Fibroblast of pulmonary artery (primary cell): ENCODE data around the gene RAB3A.
A peak's percentile ranks its signal among the peaks of the same experiment; 100 is the strongest.

Experiments
- DNase-seq: peaks from one replicate; pipeline ENCODE4 v3.0.0-alpha.2; 2010; ENCODE audit warnings: low read depth
- H3K4me3 ChIP-seq: replicated peaks from 2 replicates; pipeline ENCODE4 v1.5.1; 2011; ENCODE audit warnings: low read depth, mild to moderate bottlenecking, control low read depth, low read length, moderate library complexity
- TF ChIP-seq, protein P1 (sequence below): IDR thresholded peaks from 2 replicates; pipeline ENCODE4 v1.5.1; 2011; ENCODE audit warnings: mild to moderate bottlenecking, control low read depth, low read length, inconsistent platforms; ENCODE audit errors: missing control alignments

RAB3A gene

DNA sequence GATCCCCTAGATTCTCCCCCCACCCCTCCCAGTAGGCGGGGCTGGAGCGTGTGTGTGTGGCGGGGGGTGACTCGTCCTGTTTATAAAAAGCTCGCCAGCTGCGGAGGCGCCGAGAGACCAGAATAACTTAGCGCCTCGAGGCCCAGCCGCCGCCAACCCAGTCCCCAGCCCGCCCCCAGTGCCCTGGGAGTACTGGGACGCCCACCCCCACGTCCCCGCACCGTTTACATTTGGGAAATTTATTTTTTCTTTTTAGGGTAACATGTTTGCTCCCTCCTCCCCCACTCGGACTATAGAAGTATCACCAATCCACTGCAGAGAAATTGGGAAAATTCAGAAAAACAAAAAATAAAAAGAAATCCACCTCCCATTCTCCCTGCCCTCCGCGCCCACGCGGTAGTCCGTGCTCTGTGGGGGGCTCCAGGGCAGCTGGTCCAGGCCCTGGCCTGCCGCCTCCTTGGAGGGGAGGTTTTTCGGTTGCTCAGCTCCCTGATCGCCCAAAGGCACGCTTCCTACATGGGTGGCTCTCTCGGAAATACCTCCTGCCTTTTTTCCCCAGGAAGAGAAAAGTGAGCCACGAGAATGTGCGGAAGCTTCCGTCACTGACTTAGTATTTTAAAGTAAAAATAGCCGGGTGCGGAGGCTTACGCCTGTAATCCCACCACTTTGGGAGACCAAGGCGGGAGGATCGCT is 1.5 kb upstream of the RAB3A start:
- TF ChIP-seq, protein P1, sequence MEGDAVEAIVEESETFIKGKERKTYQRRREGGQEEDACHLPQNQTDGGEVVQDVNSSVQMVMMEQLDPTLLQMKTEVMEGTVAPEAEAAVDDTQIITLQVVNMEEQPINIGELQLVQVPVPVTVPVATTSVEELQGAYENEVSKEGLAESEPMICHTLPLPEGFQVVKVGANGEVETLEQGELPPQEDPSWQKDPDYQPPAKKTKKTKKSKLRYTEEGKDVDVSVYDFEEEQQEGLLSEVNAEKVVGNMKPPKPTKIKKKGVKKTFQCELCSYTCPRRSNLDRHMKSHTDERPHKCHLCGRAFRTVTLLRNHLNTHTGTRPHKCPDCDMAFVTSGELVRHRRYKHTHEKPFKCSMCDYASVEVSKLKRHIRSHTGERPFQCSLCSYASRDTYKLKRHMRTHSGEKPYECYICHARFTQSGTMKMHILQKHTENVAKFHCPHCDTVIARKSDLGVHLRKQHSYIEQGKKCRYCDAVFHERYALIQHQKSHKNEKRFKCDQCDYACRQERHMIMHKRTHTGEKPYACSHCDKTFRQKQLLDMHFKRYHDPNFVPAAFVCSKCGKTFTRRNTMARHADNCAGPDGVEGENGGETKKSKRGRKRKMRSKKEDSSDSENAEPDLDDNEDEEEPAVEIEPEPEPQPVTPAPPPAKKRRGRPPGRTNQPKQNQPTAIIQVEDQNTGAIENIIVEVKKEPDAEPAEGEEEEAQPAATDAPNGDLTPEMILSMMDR = no peak
- peak overlapping the region; percentile 83 for H3K4me3 ChIP-seq
- peak; percentile 72 for DNase-seq

DNA sequence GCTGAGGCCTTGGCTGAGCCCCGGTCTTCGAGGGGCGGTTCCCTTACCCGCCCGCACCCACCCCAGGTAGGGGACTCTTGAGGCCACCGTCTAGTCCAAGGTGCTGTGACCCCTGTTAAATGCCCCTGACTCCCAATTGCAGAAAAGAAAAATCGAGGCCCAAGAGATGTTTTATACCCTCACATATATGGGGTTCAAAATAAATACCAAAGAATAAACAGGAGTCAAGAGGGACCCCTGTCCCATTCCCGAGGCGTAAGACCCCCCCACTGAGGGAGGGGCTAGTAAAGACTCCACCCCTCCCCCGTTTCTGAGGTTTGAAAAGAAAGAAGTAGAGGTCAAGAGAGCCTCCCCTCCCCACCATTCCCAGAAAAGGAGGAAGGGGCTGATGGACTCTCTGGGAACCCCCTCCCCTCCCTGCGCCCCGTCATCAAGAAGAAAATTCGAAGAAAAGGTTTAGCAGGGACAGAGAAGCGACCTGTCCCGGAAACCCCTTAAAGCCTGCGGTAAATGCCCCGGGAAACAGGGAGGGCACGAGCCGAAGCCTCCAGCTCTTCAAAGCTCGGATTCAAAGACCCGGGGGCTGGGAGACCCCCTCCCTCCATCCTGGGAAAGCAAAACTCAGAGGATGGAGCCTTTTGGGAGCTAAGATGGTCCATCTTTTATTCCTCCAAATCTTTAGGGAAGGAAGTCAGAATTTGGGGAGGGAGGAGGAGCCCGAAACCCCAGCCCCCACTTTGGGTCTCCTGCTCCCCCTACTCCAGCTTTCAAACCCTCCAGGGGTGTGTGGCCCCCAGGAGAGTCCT is 755 bp upstream of the RAB3A start:
- TF ChIP-seq, protein P1 = no peak
- no peak for DNase-seq
- peak overlapping the region; percentile 83 for H3K4me3 ChIP-seq

DNA sequence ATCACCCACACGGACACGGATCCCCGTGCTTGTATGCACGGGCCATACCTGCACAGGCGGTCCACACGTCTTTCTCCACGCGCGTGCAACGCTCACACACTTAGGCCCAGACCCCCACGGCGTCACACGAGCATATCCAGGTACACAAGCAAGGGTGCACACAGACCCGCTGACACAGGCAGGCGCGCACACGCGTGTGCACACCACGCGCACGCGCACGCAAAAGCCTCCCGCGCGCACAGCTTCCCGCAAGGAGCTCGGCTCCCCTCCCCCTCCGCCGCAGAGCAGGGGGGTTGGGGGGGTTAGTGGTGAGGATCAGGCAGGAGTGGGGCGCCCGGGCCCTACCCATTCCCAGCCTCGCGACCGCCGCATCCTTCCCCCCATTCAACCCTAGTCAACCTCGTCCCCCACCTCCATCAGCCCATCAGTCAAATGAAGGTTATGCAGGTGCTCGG is 407 bp downstream of the RAB3A start:
- DNase-seq = no peak
- TF ChIP-seq, protein P1 = no peak

DNA sequence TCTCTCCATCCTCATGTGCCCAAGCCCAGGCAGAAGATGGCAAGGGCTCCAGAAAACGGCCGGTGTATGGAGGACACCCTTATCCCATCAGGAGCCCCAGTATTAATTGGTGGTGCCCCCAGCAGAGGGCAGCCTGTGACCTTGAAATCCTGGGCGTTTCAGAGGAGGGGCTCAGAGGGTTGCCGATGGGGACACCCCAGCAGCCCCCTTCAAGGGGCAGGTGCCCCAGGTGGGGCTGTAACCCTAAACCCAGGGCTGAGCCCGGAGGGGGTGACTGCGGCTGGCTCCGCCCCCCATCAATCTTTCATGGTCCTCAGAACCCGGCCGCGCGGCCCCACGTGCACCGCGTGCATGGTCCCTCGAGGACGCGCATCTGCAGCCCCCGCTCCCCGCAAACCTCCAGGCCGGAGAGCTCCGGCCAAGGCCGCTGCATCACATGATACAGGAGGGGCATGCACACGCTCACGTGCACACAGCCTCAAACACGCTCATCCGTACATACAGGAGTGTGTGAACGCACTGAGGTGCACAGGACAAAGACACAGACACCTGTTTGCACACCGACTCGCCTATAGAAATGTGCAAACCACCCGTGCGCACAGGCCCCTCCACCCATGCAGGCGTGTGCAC is 949 bp downstream of the RAB3A start:
- DNase-seq = no peak
- H3K4me3 ChIP-seq = peak overlapping the region; percentile 83
- TF ChIP-seq, protein P1 = peak; percentile 21

More for the DNA sequence above, 407 bp downstream of the RAB3A start:
- peak overlapping the region; percentile 83 for H3K4me3 ChIP-seq

DNA sequence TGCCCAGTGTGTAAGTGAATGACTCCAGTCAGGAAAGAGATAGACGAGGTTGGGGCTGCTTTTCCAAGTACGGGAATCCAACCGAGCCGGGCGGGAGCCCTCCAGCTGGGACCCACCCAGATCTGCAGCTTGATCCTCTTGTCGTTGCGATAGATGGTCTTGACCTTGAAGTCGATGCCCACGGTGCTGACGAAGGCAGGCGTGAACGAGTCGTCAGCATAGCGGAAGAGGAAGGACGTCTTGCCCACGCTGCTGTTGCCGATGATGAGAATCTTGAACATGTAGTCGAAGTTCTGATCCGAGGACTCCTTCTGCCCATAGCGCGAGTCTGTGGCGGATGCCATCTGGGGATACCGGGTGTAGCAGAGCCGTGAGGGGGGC is 1.5 kb downstream of the RAB3A start:
- TF ChIP-seq, protein P1 = no peak
- DNase-seq = no peak
- H3K4me3 ChIP-seq = no peak overlapping the region

DNA sequence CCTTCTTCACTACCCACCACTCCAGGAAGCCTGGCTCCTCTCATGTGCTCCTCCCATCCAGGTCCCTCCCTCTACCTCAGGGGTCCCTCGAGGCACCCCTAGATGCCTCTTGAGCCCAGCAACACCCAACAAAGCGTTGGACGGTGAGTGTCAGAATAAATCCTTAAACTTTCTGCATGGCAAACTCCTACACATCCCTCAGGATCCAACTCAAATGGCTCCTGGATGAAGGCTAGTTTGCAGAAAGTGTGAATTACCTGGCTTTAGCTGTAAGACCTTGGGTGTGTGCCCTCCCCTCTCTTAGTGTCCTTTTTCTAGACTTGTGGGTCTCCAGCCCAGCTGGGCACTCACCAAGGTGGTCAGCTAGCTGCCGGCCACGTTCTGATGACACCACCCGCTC is 5.5 kb downstream of the RAB3A start:
- no peak for DNase-seq
- TF ChIP-seq, protein P1 = no peak
- no peak overlapping the region for H3K4me3 ChIP-seq
